ENCODE measurements around the gene ATP6V1E1. TPM values are rescaled to one million over a fixed set of nuclear protein-coding genes. Genes with fewer than 3 reads are reported as not detected.

ATP6V1E1 gene
- total RNA-seq, 1 donor from 2014 or later: 59.7 TPM

DNA sequence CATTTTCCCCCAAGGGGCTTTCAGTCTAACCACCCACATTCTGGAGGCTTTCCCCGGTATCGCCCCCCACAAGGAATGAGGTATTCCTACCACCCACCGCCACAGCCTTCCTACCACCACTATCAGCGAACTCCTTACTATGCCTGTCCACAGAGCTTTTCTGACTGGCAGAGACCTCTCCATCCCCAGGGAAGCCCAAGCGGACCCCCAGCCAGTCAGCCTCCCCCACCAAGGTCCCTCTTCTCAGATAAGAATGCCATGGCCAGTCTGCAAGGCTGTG lies 79.9 kb downstream of the ATP6V1E1 start:
- Mint-ChIP-seq H3K36me3 (ENCODE audit: insufficient read depth) (peaks cover 20% of the 10 kb centered on the region), H3K27me3 (no peaks in the 10 kb centered on the region), H3K9me3 (ENCODE audit: low read depth) (no peaks in the 10 kb centered on the region), H3K4me1 (ENCODE audit: low read depth) (no peaks in the 10 kb centered on the region), H3K4me3 (ENCODE audit: low read depth) (no peak overlapping the region), H3K27ac (no peak overlapping the region)
- no peak for DNase-seq (ENCODE audit: low spot score, unreplicated experiment)
- TF ChIP-seq, protein P1, sequence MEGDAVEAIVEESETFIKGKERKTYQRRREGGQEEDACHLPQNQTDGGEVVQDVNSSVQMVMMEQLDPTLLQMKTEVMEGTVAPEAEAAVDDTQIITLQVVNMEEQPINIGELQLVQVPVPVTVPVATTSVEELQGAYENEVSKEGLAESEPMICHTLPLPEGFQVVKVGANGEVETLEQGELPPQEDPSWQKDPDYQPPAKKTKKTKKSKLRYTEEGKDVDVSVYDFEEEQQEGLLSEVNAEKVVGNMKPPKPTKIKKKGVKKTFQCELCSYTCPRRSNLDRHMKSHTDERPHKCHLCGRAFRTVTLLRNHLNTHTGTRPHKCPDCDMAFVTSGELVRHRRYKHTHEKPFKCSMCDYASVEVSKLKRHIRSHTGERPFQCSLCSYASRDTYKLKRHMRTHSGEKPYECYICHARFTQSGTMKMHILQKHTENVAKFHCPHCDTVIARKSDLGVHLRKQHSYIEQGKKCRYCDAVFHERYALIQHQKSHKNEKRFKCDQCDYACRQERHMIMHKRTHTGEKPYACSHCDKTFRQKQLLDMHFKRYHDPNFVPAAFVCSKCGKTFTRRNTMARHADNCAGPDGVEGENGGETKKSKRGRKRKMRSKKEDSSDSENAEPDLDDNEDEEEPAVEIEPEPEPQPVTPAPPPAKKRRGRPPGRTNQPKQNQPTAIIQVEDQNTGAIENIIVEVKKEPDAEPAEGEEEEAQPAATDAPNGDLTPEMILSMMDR (IDR thresholded peaks at IDR 0.05; ENCODE audit: unreplicated experiment): no peak

DNA sequence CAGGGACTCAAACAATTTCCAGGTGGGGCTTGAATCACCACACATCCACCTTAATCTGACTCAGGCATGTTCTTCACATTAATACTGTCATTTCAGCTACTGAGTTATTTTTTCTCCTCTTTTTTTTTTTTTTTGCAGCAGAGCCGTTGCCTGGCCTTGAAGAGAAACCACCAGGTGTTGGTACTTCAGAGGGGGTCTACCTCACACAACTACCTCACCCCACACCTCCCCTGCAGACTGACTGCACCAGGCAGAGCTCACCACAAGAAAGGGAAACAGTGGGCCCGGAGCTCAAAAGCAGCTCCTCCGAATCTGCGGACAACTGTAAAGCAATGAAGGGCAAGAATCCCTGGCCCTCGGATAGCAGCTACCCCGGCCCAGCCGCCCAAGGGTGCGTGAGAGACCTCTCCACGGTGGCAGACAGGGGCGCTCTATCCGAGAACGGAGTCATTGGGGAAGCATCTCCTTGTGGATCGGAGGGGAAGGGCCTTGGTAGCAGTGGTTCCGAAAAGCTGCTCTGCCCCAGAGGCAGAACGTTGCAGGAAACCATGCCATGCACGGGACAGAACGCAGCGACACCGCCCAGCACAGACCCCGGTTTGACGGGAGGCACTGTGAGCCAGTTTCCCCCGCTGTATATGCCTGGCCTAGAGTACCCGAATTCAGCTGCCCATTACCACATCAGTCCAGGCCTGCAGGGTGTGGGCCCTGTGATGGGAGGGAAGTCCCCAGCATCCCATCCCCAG lies 80.4 kb downstream of the ATP6V1E1 start:
- H3K9me3 Mint-ChIP-seq (ENCODE audit: low read depth): no peaks in the 10 kb centered on the region
- peaks cover 20% of the 10 kb centered on the region for H3K36me3 Mint-ChIP-seq (ENCODE audit: insufficient read depth)
- H3K27ac Mint-ChIP-seq: no peak overlapping the region
- no peak overlapping the region for H3K4me3 Mint-ChIP-seq (ENCODE audit: low read depth)
- TF ChIP-seq, protein P1 (IDR thresholded peaks at IDR 0.05; ENCODE audit: unreplicated experiment): no peak
- no peaks in the 10 kb centered on the region for H3K4me1 Mint-ChIP-seq (ENCODE audit: low read depth)
- no peaks in the 10 kb centered on the region for H3K27me3 Mint-ChIP-seq
- DNase-seq (ENCODE audit: low spot score, unreplicated experiment): no peak

DNA sequence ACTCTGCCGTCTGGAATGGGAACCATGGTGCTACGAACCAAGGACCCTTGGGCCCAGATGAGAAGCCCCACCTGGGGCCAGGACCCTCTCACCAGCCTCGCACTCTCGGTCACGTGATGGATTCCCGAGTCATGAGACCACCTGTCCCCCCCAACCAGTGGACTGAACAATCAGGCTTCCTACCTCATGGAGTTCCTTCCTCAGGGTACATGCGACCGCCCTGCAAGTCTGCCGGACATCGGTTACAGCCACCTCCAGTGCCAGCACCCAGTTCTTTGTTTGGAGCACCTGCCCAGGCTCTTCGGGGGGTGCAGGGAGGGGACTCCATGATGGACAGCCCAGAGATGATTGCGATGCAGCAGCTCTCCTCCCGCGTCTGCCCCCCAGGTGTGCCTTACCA lies 86.1 kb downstream of the ATP6V1E1 start:
- TF ChIP-seq, protein P1 (IDR thresholded peaks at IDR 0.05; ENCODE audit: unreplicated experiment): no peak
- H3K27ac Mint-ChIP-seq: no peak overlapping the region
- no peak for DNase-seq (ENCODE audit: low spot score, unreplicated experiment)
- H3K4me3 Mint-ChIP-seq (ENCODE audit: low read depth): no peak overlapping the region
- no peaks in the 10 kb centered on the region for H3K4me1 Mint-ChIP-seq (ENCODE audit: low read depth)
- H3K36me3 Mint-ChIP-seq (ENCODE audit: insufficient read depth): peaks cover 13% of the 10 kb centered on the region
- no peaks in the 10 kb centered on the region for H3K27me3 Mint-ChIP-seq
- no peaks in the 10 kb centered on the region for H3K9me3 Mint-ChIP-seq (ENCODE audit: low read depth)

Other genes with a start within 250 kb of the ATP6V1E1 start
- 2.3 and 2.6 TPM in 2 replicates for gene SLC25A18, start 65.3 kb downstream of the ATP6V1E1 start, total RNA-seq
- 34.1 and 36.0 TPM in 2 replicates for gene BCL2L13, start 10.0 kb upstream of the ATP6V1E1 start, total RNA-seq
- gene BID, start 145.7 kb upstream of the ATP6V1E1 start, total RNA-seq: 22.8 and 24.6 TPM in 2 replicates